ENCODE results near the gene CNIH1.
"Not testable (repeated sequence)": the region's sequence is repeated elsewhere in the genome, so short reads cannot be mapped to it uniquely, and the experiment has no call there.

CNIH1 gene

DNA sequence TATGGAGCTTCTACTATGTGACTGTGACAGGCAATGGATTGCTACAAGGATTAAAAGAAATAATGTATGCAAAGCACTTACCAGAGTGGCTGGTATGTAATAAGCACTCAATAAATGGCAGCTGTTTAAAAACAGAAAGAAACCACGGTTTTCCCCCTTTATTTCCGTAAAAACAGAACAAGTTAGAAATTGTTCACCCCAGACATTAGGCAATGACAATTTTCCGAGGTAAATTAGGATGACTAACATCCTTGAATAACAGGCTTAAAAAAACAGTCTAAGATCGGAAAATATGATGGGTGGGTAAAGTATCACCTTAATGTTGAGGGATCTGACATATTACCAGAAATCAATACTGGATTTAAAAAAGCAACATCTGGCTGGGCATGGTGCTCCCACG is 20.9 kb upstream of the CNIH1 start:
- H3K4me1 ChIP-seq (ENCODE audit: insufficient read depth, low read length): no peaks in the 10 kb centered on the region
- no peaks in the 10 kb centered on the region for H3K9me3 ChIP-seq (ENCODE audit: low read length)
- H3K27ac ChIP-seq (ENCODE audit: low read depth, low read length): no peak overlapping the region
- no peak overlapping the region for H3K9ac ChIP-seq (ENCODE audit: low read length)
- no peak overlapping the region for H3K4me3 ChIP-seq (ENCODE audit: low read depth in 1 of 2, low read length in 2 of 2)
- H3K27me3 ChIP-seq (ENCODE audit: control insufficient read depth in 1 of 2, insufficient read depth in 2 of 2, low read length in 2 of 2): no peaks in the 10 kb centered on the region
- H3K36me3 ChIP-seq (ENCODE audit: insufficient read depth, low read length): no peaks in the 10 kb centered on the region

- Histone ChIP-seq H3K27me3 (ENCODE audit: control insufficient read depth in 1 of 2, insufficient read depth in 2 of 2, low read length in 2 of 2) (no peaks in the 10 kb centered on the region), H3K4me1 (ENCODE audit: insufficient read depth, low read length) (no peaks in the 10 kb centered on the region), H3K4me3 (ENCODE audit: low read depth in 1 of 2, low read length in 2 of 2) (no peak overlapping the region)
Observed at GRCh38 chr14:54459106-54459505, 17.9 kb upstream of the CNIH1 start.

DNA sequence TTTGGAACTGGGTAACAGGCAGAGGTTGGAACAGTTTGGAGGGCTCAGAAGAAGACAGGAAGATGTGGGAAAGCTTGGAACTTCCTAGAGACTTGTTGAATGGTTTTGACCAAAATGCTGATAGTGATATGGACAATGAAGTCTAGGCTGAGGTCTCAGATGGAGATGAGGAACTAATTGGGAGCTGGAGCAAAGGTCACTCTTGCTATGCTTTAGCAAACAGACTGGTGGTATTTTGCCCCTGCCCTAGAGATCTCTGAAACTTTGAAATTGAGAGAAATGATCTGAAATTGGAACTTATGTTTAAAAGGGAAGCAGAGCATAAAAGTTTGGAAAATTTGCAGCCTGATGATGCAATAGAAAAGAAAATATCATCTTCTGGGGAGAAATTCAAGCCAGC is 17.4 kb upstream of the CNIH1 start:
- H3K4me1 ChIP-seq (ENCODE audit: insufficient read depth, low read length); H3K27me3 ChIP-seq (ENCODE audit: control insufficient read depth in 1 of 2, insufficient read depth in 2 of 2, low read length in 2 of 2); H3K4me3 ChIP-seq (ENCODE audit: low read depth in 1 of 2, low read length in 2 of 2); H3K9me3 ChIP-seq (ENCODE audit: low read length); H3K9ac ChIP-seq (ENCODE audit: low read length); H3K27ac ChIP-seq (ENCODE audit: low read depth, low read length); H3K36me3 ChIP-seq (ENCODE audit: insufficient read depth, low read length): not testable (repeated sequence)

More at GRCh38 chr14:54459106-54459505, 17.9 kb upstream of the CNIH1 start:
- Histone ChIP-seq H3K27ac (ENCODE audit: low read depth, low read length) (no peak overlapping the region), H3K36me3 (ENCODE audit: insufficient read depth, low read length) (no peaks in the 10 kb centered on the region), H3K9me3 (ENCODE audit: low read length) (no peaks in the 10 kb centered on the region), H3K9ac (ENCODE audit: low read length) (no peak overlapping the region)

GRCh38 chr14:54457609-54457996 is 16.4 kb upstream of the CNIH1 start:
- Histone ChIP-seq H3K27me3 (ENCODE audit: control insufficient read depth in 1 of 2, insufficient read depth in 2 of 2, low read length in 2 of 2) (no peaks in the 10 kb centered on the region), H3K9me3 (ENCODE audit: low read length) (no peaks in the 10 kb centered on the region), H3K4me3 (ENCODE audit: low read depth in 1 of 2, low read length in 2 of 2) (no peak overlapping the region), H3K36me3 (ENCODE audit: insufficient read depth, low read length) (no peaks in the 10 kb centered on the region), H3K27ac (ENCODE audit: low read depth, low read length) (no peak overlapping the region), H3K4me1 (ENCODE audit: insufficient read depth, low read length) (no peaks in the 10 kb centered on the region), H3K9ac (ENCODE audit: low read length) (no peak overlapping the region)

DNA sequence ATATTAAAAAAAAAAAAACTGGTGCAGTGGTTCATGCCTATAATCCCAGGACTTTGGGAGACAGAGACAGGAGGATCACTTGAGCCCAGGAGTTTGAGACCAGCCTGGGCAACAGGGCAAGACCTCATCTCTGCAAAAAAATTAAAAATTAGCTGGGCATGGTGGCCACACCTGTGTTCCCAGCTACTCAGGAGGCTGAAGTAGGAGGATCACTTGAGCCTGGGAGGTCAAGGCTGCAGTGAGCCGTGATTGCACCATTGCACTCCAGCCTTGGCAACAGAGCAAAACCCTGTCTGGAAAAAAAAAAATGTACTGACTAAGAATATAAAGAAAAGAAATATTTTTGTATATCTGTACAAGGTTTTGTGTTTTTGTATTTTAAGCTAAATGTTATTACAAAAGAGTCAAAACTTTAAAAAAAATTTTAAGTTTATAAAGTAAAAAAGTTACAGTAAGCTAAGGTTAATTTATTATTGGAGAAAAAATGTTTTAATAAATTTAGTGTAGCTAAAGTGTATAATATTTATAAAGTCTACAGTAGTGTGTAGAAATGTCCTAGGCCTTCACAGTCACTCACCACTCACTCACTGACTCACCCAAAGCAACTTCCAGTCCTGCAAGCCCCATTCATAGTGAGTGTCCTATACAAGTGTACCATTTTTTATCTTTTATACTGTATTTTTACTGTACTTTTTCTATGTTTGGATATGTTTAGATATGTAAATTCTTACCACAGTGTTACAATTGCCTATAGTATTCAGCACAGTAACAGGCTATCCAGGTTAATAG is 15.8 kb upstream of the CNIH1 start:
- H3K36me3 ChIP-seq (ENCODE audit: insufficient read depth, low read length); H3K9ac ChIP-seq (ENCODE audit: low read length); H3K27me3 ChIP-seq (ENCODE audit: control insufficient read depth in 1 of 2, insufficient read depth in 2 of 2, low read length in 2 of 2); H3K9me3 ChIP-seq (ENCODE audit: low read length); H3K27ac ChIP-seq (ENCODE audit: low read depth, low read length); H3K4me3 ChIP-seq (ENCODE audit: low read depth in 1 of 2, low read length in 2 of 2); H3K4me1 ChIP-seq (ENCODE audit: insufficient read depth, low read length): not testable (repeated sequence)

DNA sequence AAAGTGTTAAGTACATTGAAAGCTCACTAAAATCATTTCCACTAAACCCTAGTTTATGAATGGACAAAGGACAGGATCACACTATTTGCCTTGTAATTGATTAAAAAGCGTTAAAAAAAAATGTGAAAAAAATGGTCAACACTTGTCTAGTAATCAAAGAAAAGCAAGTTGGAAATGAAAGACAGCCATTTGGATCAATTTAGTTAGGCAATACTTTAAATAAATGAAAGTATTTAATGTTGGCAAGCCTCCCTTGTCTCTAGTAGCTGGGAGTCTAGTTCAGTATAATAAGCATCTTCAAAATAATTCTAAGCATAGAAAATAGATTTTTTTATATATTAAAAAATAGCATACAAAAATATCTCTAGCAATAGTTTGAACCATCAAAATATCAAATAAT is 14.2 kb upstream of the CNIH1 start:
- Histone ChIP-seq H3K27ac (ENCODE audit: low read depth, low read length) (no peak overlapping the region), H3K36me3 (ENCODE audit: insufficient read depth, low read length) (no peaks in the 10 kb centered on the region)

DNA sequence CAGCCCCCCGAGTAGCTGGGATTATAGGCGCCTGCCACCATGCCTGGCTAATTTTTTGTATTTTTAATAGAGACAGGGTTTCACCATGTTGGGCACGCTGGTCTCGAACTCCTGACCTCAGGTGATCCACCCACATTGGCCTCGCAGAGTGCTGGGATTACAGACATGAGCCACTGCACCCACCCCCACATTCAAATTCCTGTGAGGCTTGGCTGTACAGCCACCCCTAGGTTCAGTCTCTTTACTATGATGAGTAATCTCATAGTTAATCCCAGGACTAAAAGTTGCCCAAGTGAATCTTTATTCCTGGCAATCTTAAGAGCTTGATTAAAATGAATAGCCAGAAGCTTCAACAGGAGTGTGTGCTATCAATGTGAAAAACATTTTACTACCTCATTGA is 12.8 kb upstream of the CNIH1 start:
- not testable (repeated sequence) for H3K36me3 ChIP-seq (ENCODE audit: insufficient read depth, low read length); H3K27ac ChIP-seq (ENCODE audit: low read depth, low read length); H3K4me1 ChIP-seq (ENCODE audit: insufficient read depth, low read length); H3K4me3 ChIP-seq (ENCODE audit: low read depth in 1 of 2, low read length in 2 of 2); H3K27me3 ChIP-seq (ENCODE audit: control insufficient read depth in 1 of 2, insufficient read depth in 2 of 2, low read length in 2 of 2); H3K9ac ChIP-seq (ENCODE audit: low read length); H3K9me3 ChIP-seq (ENCODE audit: low read length)

More for the DNA sequence above, 14.2 kb upstream of the CNIH1 start:
- Histone ChIP-seq H3K27me3 (ENCODE audit: control insufficient read depth in 1 of 2, insufficient read depth in 2 of 2, low read length in 2 of 2) (no peaks in the 10 kb centered on the region), H3K4me3 (ENCODE audit: low read depth in 1 of 2, low read length in 2 of 2) (no peak overlapping the region), H3K4me1 (ENCODE audit: insufficient read depth, low read length) (no peaks in the 10 kb centered on the region), H3K9ac (ENCODE audit: low read length) (no peak overlapping the region), H3K9me3 (ENCODE audit: low read length) (no peaks in the 10 kb centered on the region)

GRCh38 chr14:54453252-54453651 is 12.1 kb upstream of the CNIH1 start:
- H3K9ac ChIP-seq (ENCODE audit: low read length): no peak overlapping the region
- no peak overlapping the region for H3K27ac ChIP-seq (ENCODE audit: low read depth, low read length)
- H3K27me3 ChIP-seq (ENCODE audit: control insufficient read depth in 1 of 2, insufficient read depth in 2 of 2, low read length in 2 of 2): no peaks in the 10 kb centered on the region
- H3K4me1 ChIP-seq (ENCODE audit: insufficient read depth, low read length): no peaks in the 10 kb centered on the region
- H3K9me3 ChIP-seq (ENCODE audit: low read length): no peaks in the 10 kb centered on the region
- no peaks in the 10 kb centered on the region for H3K36me3 ChIP-seq (ENCODE audit: insufficient read depth, low read length)
- H3K4me3 ChIP-seq (ENCODE audit: low read depth in 1 of 2, low read length in 2 of 2): no peak overlapping the region

- H3K4me1 ChIP-seq (ENCODE audit: insufficient read depth, low read length): no peaks in the 10 kb centered on the region
- no peak overlapping the region for H3K9ac ChIP-seq (ENCODE audit: low read length)
- no peak overlapping the region for H3K27ac ChIP-seq (ENCODE audit: low read depth, low read length)
- H3K9me3 ChIP-seq (ENCODE audit: low read length): no peaks in the 10 kb centered on the region
- no peaks in the 10 kb centered on the region for H3K36me3 ChIP-seq (ENCODE audit: insufficient read depth, low read length)
- no peaks in the 10 kb centered on the region for H3K27me3 ChIP-seq (ENCODE audit: control insufficient read depth in 1 of 2, insufficient read depth in 2 of 2, low read length in 2 of 2)
- no peak overlapping the region for H3K4me3 ChIP-seq (ENCODE audit: low read depth in 1 of 2, low read length in 2 of 2)
Observed at GRCh38 chr14:54451961-54452360, 10.8 kb upstream of the CNIH1 start.

- Histone ChIP-seq H3K9ac (ENCODE audit: low read length) (no peak overlapping the region), H3K27ac (ENCODE audit: low read depth, low read length) (no peak overlapping the region), H3K27me3 (ENCODE audit: control insufficient read depth in 1 of 2, insufficient read depth in 2 of 2, low read length in 2 of 2) (no peaks in the 10 kb centered on the region), H3K4me1 (ENCODE audit: insufficient read depth, low read length) (peaks cover 7% of the 10 kb centered on the region), H3K4me3 (ENCODE audit: low read depth in 1 of 2, low read length in 2 of 2) (no peak overlapping the region), H3K36me3 (ENCODE audit: insufficient read depth, low read length) (no peaks in the 10 kb centered on the region), H3K9me3 (ENCODE audit: low read length) (no peaks in the 10 kb centered on the region)
Observed at GRCh38 chr14:54451121-54451601, 10.0 kb upstream of the CNIH1 start.

- Histone ChIP-seq H3K27ac (ENCODE audit: low read depth, low read length) (no peak overlapping the region), H3K4me1 (ENCODE audit: insufficient read depth, low read length) (peaks cover 13% of the 10 kb centered on the region), H3K36me3 (ENCODE audit: insufficient read depth, low read length) (no peaks in the 10 kb centered on the region), H3K27me3 (ENCODE audit: control insufficient read depth in 1 of 2, insufficient read depth in 2 of 2, low read length in 2 of 2) (no peaks in the 10 kb centered on the region), H3K4me3 (ENCODE audit: low read depth in 1 of 2, low read length in 2 of 2) (no peak overlapping the region), H3K9ac (ENCODE audit: low read length) (no peak overlapping the region), H3K9me3 (ENCODE audit: low read length) (no peaks in the 10 kb centered on the region)
Observed at GRCh38 chr14:54450535-54450934, 9.4 kb upstream of the CNIH1 start.

DNA sequence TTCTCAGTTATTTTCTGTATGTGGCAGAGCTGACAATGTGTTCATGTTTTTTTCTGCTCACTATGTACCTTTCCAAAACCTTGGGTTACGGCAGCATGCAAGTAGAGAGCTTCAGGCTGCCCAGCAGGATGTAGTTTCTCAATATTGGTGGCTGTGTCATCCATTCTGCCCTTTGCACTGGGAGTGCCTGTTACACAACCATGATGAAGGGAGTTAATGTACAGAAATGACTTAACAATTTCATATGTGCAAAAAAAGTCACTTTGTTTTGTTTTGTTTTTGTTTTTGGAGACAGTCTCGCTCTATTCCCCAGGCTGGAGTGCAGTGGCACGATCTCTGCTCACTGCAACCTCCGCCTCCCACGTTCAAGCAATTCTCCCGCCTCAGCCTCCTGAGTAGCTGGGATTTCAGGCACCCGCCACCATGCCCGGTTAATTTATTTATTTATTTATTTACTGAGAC is 6.1 kb upstream of the CNIH1 start:
- Histone ChIP-seq H3K36me3 (ENCODE audit: insufficient read depth, low read length) (no peaks in the 10 kb centered on the region), H3K4me1 (ENCODE audit: insufficient read depth, low read length) (peaks cover 16% of the 10 kb centered on the region), H3K4me3 (ENCODE audit: low read depth in 1 of 2, low read length in 2 of 2) (no peak overlapping the region), H3K9me3 (ENCODE audit: low read length) (no peaks in the 10 kb centered on the region), H3K27me3 (ENCODE audit: control insufficient read depth in 1 of 2, insufficient read depth in 2 of 2, low read length in 2 of 2) (no peaks in the 10 kb centered on the region), H3K9ac (ENCODE audit: low read length) (no peak overlapping the region), H3K27ac (ENCODE audit: low read depth, low read length) (no peak overlapping the region)

All from muscle layer of colon (tissue), 2 donors.